ENCODE results near the gene PHKA1.
"Not testable (repeated sequence)": the region's sequence is repeated elsewhere in the genome, so short reads cannot be mapped to it uniquely, and the experiment has no call there.

The PHKA1 gene

GRCh38 chrX:72663737-72664136 is 50.4 kb downstream of the PHKA1 start:
- no peak for DNase-seq

GRCh38 chrX:72662020-72662747 is 51.9 kb downstream of the PHKA1 start:
- DNase-seq = no peak

- no peak for DNase-seq
These were observed 54.4 kb downstream of the PHKA1 start for GRCh38 chrX:72659723-72660122.

GRCh38 chrX:72652082-72652481 is 62.0 kb downstream of the PHKA1 start:
- no peak for DNase-seq

GRCh38 chrX:72644946-72645345 is 69.2 kb downstream of the PHKA1 start:
- DNase-seq = no peak

- no peak for DNase-seq
These were observed 72.5 kb downstream of the PHKA1 start for GRCh38 chrX:72641611-72642010.

GRCh38 chrX:72635930-72636329 is 78.2 kb downstream of the PHKA1 start:
- no peak for DNase-seq

- no peak for DNase-seq
These were observed 79.8 kb downstream of the PHKA1 start for GRCh38 chrX:72634331-72634730.

GRCh38 chrX:72630185-72630584 is 83.9 kb downstream of the PHKA1 start:
- no peak for DNase-seq

- DNase-seq = no peak
These were observed 89.9 kb downstream of the PHKA1 start for GRCh38 chrX:72624194-72624593.

GRCh38 chrX:72621625-72622485 is 92.3 kb downstream of the PHKA1 start:
- DNase-seq = no peak

- no peak for DNase-seq
These were observed 92.9 kb downstream of the PHKA1 start for GRCh38 chrX:72621163-72621562.

- peak; percentile 2 for DNase-seq
These were observed 93.5 kb downstream of the PHKA1 start for GRCh38 chrX:72620550-72621145.

- no peak for DNase-seq
These were observed 104.8 kb downstream of the PHKA1 start for GRCh38 chrX:72609313-72609712.

- no peak for DNase-seq
These were observed 109.4 kb downstream of the PHKA1 start for GRCh38 chrX:72604705-72605104.

- DNase-seq = no peak
These were observed 110.0 kb downstream of the PHKA1 start for GRCh38 chrX:72604112-72604511.

- not testable (repeated sequence) for DNase-seq
These were observed 123.1 kb downstream of the PHKA1 start for GRCh38 chrX:72591038-72591437.

GRCh38 chrX:72584163-72584562 is 129.9 kb downstream of the PHKA1 start:
- DNase-seq = no peak

GRCh38 chrX:72576141-72576894 is 137.8 kb downstream of the PHKA1 start:
- no peak for DNase-seq

GRCh38 chrX:72573158-72573511 is 141.0 kb downstream of the PHKA1 start:
- DNase-seq = no peak

GRCh38 chrX:72572248-72573157 is 141.6 kb downstream of the PHKA1 start, which contains the start of gene HDAC8:
TSS of gene HDAC8 (minus strand) at chrX:72572843. CDS start at chrX:72572761, 82 bp downstream.
- peak; percentile 67 for DNase-seq

GRCh38 chrX:72569786-72570185 is 144.3 kb downstream of the PHKA1 start:
- no peak for DNase-seq

Measured in CD4-positive, alpha-beta T cell treated with Interleukin-4 for 4 hours (primary cell).